ENCODE data around the gene INTS13.
"Not testable (repeated sequence)": the region's sequence is repeated elsewhere in the genome, so short reads cannot be mapped to it uniquely, and the experiment has no call there.

INTS13 gene

GRCh38 chr12:26937863-26938700, at the start of gene INTS13, which contains the start of gene FGFR1OP2:
Gene INTS13, minus strand, starts transcription at chr12:26937981. Its CDS starts 1,178 bp downstream, at chr12:26936803.
Gene FGFR1OP2, plus strand, starts transcription at chr12:26938470. Its CDS starts 15,689 bp downstream, at chr12:26954159.
- DNase-seq: peak; percentile 97

- no peak for DNase-seq
Measured at GRCh38 chr12:26982866-26983265, 45.1 kb upstream of the INTS13 start.

- no peak for DNase-seq
Measured at GRCh38 chr12:26979733-26980132, 42.0 kb upstream of the INTS13 start.

GRCh38 chr12:26978801-26979200, 41.0 kb upstream of the INTS13 start:
- no peak for DNase-seq

- DNase-seq: peak; percentile 30
Measured at GRCh38 chr12:26976687-26977086, 38.9 kb upstream of the INTS13 start.

GRCh38 chr12:26971963-26972362, 34.2 kb upstream of the INTS13 start:
- DNase-seq: no peak

- DNase-seq: no peak
Measured at GRCh38 chr12:26970136-26970535, 32.4 kb upstream of the INTS13 start.

- DNase-seq: no peak
Measured at GRCh38 chr12:26966842-26967241, 29.1 kb upstream of the INTS13 start.

GRCh38 chr12:26963413-26963812, 25.6 kb upstream of the INTS13 start:
- DNase-seq: peak; percentile 10

- DNase-seq: no peak
Measured at GRCh38 chr12:26961803-26962202, 24.0 kb upstream of the INTS13 start.

GRCh38 chr12:26961391-26961790, 23.6 kb upstream of the INTS13 start:
- DNase-seq: not testable (repeated sequence)

- peak; percentile 7 for DNase-seq
Measured at GRCh38 chr12:26954027-26954426, 16.2 kb upstream of the INTS13 start.

GRCh38 chr12:26953447-26953846, 15.7 kb upstream of the INTS13 start:
- peak; percentile 78 for DNase-seq

GRCh38 chr12:26948309-26948708, 10.5 kb upstream of the INTS13 start:
- no peak for DNase-seq

- DNase-seq: no peak
Measured at GRCh38 chr12:26941215-26941594, 3.4 kb upstream of the INTS13 start.

- no peak for DNase-seq
Measured at GRCh38 chr12:26940516-26941214, 2.9 kb upstream of the INTS13 start.

- no peak for DNase-seq
Measured at GRCh38 chr12:26939953-26940352, 2.2 kb upstream of the INTS13 start.

GRCh38 chr12:26939192-26939832, 1.5 kb upstream of the INTS13 start:
- DNase-seq: peak; percentile 14

- DNase-seq: no peak
Measured at GRCh38 chr12:26938701-26939062, 901 bp upstream of the INTS13 start.

GRCh38 chr12:26937443-26937862, 328 bp downstream of the INTS13 start:
- DNase-seq: no peak

- DNase-seq: no peak
Measured at GRCh38 chr12:26936559-26937442, 980 bp downstream of the INTS13 start.

- no peak for DNase-seq
Measured at GRCh38 chr12:26935636-26936378, 2.0 kb downstream of the INTS13 start.
